Ovary (tissue), 9 donors: ENCODE data around the gene COL5A1. TPM values are rescaled to one million over a fixed set of nuclear protein-coding genes. Genes with fewer than 3 reads are reported as not detected.

Experiments
- DNase-seq, 5 donors: peaks; one replicate each; pipeline ENCODE4 v3.0.0-alpha.2; 2019 to 2020
- H3K27ac ChIP-seq, 2 donors: fragments of 200-600 bp; one replicate each; pipeline versions ENCODE4 v1.5.1 to v1.8.0; 2019 to 2022
- H3K27me3 ChIP-seq: fragments of 200-600 bp; one replicate; pipeline ENCODE4 v1.8.0; 2022
- H3K36me3 ChIP-seq: fragments of 200-600 bp; sonication (generic); one replicate; pipeline ENCODE4 v1.5.1; 2019
- H3K4me1 ChIP-seq: one replicate; pipeline ENCODE4 v1.8.1; 2013; ENCODE audit warnings: mild to moderate bottlenecking, moderate library complexity; ENCODE audit not compliant: insufficient read depth
- H3K4me3 ChIP-seq: fragments of 200-600 bp; sonication (generic); one replicate; pipeline ENCODE4 v1.5.1; 2017
- H3K9me3 ChIP-seq, 2 donors: fragments of 200-600 bp in 1 of 2; sonication (generic) in 1 of 2; one replicate each; pipeline versions ENCODE4 v1.5.1 to v1.8.1; 2013 to 2019; ENCODE audit warnings: mild to moderate bottlenecking in 1 of 2, moderate library complexity in 1 of 2
- CTCF ChIP-seq, 3 donors: fragments of 450-650 bp in 2 of 3; fragments of 200-600 bp in 1 of 3; IDR thresholded peaks; one replicate each; pipeline versions ENCODE4 v1.5.1 to v1.8.0; 2016 to 2022; ENCODE audit warnings: antibody characterized with exemption in 3 of 3, mild to moderate bottlenecking in 1 of 3
- EP300 ChIP-seq: sonication (generic); formaldehyde crosslinking; IDR thresholded peaks from one replicate; pipeline ENCODE4 v1.6.1; 2017; ENCODE audit warnings: antibody characterized with exemption
- POLR2A ChIP-seq: fragments of 450-650 bp; IDR thresholded peaks from one replicate; pipeline ENCODE4 v1.6.1; 2017; ENCODE audit warnings: antibody characterized with exemption, mild to moderate bottlenecking, moderate library complexity
- WGBS, 3 donors: extraction: QIAGEN DNeasy Blood & Tissue Kit in 1 of 3; methylation state at CpG; one replicate each; pipeline versions ENCODE4 v1.1.5 to v1.1.7; 2013 to 2017; 5-methylcytosine and 5-hydroxymethylcytosine counted together
- intact Hi-C, 4 donors: fragments of 100-400 bp; cut with DNase I; formaldehyde crosslinking; loops; one replicate each; pipeline versions ENCODE4 v1.11.0 to v1.15.1; 2022 to 2023
- polyA plus RNA-seq, 2 donors: library from polyadenylated mRNA; stranded (reverse); fragments of 200-250 nt in 1 of 2; fragments of 350-450 nt in 1 of 2; fragmentation: Illumina TruSeq in 1 of 2; extraction: RNeasy Lipid Tissue Mini Kit (QIAGEN cat#74804) in 1 of 2; gene quantifications; one replicate each; pipeline ENCODE4 v1.2.3, GENCODE V29; 2013 to 2014
- total RNA-seq, 7 donors: library from RNA; depleted of rRNA in 2 of 7; stranded (reverse); fragments of >200 nt in 2 of 7; fragmentation: NEBNext Ultra II Directional in 3 of 7; extraction: Animal tissue kit (Norgen Biotek cat#: 25700) in 3 of 7; gene quantifications; one replicate each; pipeline versions ENCODE4 v1.1.0 to v1.2.4, GENCODE V29; 2016 to 2023
- donor health status: DM: no; HTN: no; CAD: no; lungs with moderate emphysema.
- donor health status: DM: no; HTN: no; CAD: no.
- donor health status: Bipolar disorder and iron deficiency.
- donor health status: DM: yes; HTN: yes; CAD: no.
- donor health status: DM: no; HTN: no; CAD: no.
- donor health status: DM: yes; HTN: yes; CAD: no.

Gene COL5A1
- total and polyA plus RNA-seq, 9 donors = 28.1 to 117 (median 54.6) TPM

DNA sequence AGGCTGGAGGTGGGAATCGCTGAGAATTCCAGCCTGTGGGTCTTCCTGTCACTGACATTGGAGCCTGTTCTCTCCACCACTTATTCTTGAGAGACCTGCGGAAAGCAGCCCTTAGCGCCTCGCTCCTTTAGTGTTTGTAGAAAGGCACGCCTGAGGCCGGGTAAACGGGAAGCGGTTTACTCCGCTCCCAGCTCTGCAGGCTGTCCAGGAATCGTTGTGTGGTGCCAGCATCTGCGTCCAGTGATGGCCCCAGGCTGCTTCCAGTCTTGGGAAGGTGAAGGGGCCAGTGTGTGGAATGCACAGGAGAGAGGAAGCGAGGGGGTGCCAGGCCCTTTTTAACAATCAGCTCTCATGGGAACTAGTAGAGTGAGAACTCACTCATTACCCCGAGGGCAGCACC, 194.4 kb downstream of the COL5A1 start:
- TF ChIP-seq CTCF (IDR thresholded peaks at IDR 0.05) (no peak), POLR2A (no peak), EP300 (no peak)
- Histone ChIP-seq H3K4me1 (no peaks in the 10 kb centered on the region), H3K27ac (no peak overlapping the region), H3K4me3 (no peak overlapping the region), H3K36me3 (no peaks in the 10 kb centered on the region), H3K27me3 (no peaks in the 10 kb centered on the region), H3K9me3 (no peaks in the 10 kb centered on the region)
- intact Hi-C loops = no loop called here
- no peak for DNase-seq
- WGBS, 3 donors = 80 to 82% (median 80%) methylated on average over 13 of the region's 13 CpGs

DNA sequence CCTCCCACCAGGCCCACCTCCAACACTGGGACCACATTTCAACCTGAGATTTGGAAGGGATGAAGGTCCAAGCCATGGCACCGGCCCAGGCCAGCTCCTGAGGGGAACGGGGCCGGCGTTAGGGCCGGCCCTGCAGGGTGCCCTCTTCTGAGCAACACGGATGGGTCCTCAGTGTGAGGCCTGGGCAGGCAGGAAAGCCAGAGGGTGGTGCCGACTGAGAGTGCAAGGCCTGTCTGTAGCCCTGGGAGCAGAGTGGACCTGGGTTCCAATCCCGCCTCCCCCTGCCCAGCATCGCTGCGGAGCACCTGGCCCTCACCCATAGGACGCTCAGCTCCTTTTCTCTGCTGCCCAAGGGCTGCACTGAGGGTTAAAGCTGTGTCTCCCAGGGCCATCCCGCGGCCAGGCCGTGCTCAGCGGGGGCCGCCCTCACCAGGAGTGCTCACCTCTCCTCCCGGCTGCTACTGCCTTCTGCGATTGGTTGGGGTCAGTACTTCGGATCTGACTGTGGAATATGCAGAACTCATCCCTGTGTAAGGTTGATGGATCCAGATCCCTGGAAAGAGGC, 194.9 kb downstream of the COL5A1 start:
- no peak overlapping the region for H3K27ac ChIP-seq
- 80 to 91% (median 85%) methylated on average over 16 to 19 of the region's 19 CpGs for WGBS, 3 donors
- no peaks in the 10 kb centered on the region for H3K4me1 ChIP-seq
- TF ChIP-seq EP300 = no peak
- no peak for TF ChIP-seq CTCF (IDR thresholded peaks at IDR 0.05)
- TF ChIP-seq POLR2A = no peak
- intact Hi-C loops = no loop called here
- H3K36me3 ChIP-seq = no peaks in the 10 kb centered on the region
- H3K9me3 ChIP-seq = no peaks in the 10 kb centered on the region
- DNase-seq = no peak
- H3K27me3 ChIP-seq = no peaks in the 10 kb centered on the region
- no peak overlapping the region for H3K4me3 ChIP-seq

DNA sequence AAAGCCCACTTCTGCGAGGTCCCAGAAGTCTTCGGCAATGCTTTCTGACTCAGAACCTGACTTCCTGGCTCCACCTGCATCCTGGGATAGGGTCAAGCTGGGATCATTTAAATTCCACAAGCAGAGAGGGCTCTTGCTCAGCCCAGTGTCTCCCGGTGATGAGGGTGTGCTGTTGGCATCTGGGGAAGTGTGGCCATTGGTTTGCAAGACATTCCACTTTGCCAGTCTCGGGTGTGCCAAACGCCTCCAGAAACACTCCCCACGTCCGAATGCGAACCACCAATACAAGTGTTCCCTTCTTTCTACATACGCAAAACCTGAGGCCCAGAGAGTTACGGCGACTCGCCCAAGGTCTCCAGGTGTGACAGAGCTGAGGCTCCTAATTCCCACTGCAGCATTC, 195.9 kb downstream of the COL5A1 start:
- DNase-seq = no peak
- Histone ChIP-seq H3K36me3 (no peaks in the 10 kb centered on the region), H3K27ac (no peak overlapping the region), H3K4me1 (no peaks in the 10 kb centered on the region), H3K9me3 (no peaks in the 10 kb centered on the region), H3K4me3 (no peak overlapping the region), H3K27me3 (no peaks in the 10 kb centered on the region)
- TF ChIP-seq POLR2A (no peak), EP300 (no peak), CTCF (IDR thresholded peaks at IDR 0.05) (no peak)
- intact Hi-C loops = no loop called here
- 89 to 92% (median 91%) methylated on average over 12 of the region's 12 CpGs for WGBS, 3 donors

DNA sequence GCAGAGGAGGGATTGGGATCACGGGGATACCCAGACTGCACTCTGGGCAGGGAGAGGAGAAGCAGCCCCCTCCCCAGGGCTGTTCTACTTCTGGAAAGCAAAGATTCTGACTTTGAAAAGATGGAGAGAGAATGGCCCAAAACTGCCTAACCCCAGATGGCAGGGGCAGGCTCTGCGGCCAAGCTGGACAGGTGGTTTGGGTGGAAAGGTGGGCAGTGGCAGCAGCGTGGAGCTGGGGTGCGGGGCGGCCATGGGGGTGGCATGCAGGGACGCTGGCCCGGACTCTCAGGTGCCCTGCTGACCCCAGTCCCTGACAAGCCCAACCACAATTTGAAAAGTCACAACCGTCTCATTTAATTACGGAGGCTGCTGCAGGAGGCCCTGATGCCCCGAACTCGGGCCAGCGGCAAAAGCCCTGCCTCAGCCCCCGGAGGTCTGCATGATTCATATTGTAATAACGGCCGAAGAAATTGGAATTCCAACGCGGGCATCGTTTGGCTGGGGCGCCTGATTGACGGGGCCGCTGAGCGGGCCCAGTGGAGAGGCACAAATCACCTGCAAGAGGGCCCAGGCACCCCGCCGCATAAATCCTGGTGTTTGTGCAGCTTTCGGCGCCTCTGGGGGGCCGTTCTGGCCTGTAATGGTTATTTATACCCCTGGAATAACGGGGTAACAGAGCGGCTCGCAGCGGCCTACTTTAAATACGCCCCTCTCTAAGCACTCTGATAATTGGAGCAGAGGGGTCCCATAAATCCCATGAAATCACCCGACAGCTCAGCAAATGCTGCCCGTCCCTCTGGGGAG, 197.2 kb downstream of the COL5A1 start:
- H3K4me1 ChIP-seq = no peaks in the 10 kb centered on the region
- DNase-seq = no peak
- TF ChIP-seq POLR2A (no peak), CTCF (IDR thresholded peaks at IDR 0.05) (no peak), EP300 (no peak)
- no peaks in the 10 kb centered on the region for H3K27me3 ChIP-seq
- intact Hi-C loops = no loop called here
- no peak overlapping the region for H3K4me3 ChIP-seq
- no peaks in the 10 kb centered on the region for H3K9me3 ChIP-seq
- H3K36me3 ChIP-seq = no peaks in the 10 kb centered on the region
- H3K27ac ChIP-seq = no peak overlapping the region
- WGBS, 3 donors = 75 to 83% (median 78%) methylated on average over 34 of the region's 34 CpGs
